GM21619 (cell line): ENCODE results near the gene MRPS5.

Source experiments
- ATAC-seq: cut with Tn5 transposase; IDR thresholded peaks from one replicate; pipeline ENCODE4 v1.9.1; 2021; ENCODE audit not compliant: unreplicated experiment

The MRPS5 gene

GRCh38 chr2:95061119-95061512 is 60.5 kb downstream of the MRPS5 start:
- no peak for ATAC-seq

GRCh38 chr2:95060446-95061118 is 61.0 kb downstream of the MRPS5 start:
- ATAC-seq: no peak

- ATAC-seq: no peak
Observed at GRCh38 chr2:95059656-95060370, 61.8 kb downstream of the MRPS5 start.

- ATAC-seq: no peak
Observed at GRCh38 chr2:95058989-95059641, 62.5 kb downstream of the MRPS5 start.

- no peak for ATAC-seq
Observed at GRCh38 chr2:95058466-95058988, 63.1 kb downstream of the MRPS5 start.

- no peak for ATAC-seq
Observed at GRCh38 chr2:95057535-95058370, 63.9 kb downstream of the MRPS5 start.

GRCh38 chr2:95056461-95057459 is 64.8 kb downstream of the MRPS5 start:
- ATAC-seq: no peak

GRCh38 chr2:95056044-95056443 is 65.6 kb downstream of the MRPS5 start:
- ATAC-seq: no peak

- no peak for ATAC-seq
Observed at GRCh38 chr2:95055262-95055661, 66.3 kb downstream of the MRPS5 start.

GRCh38 chr2:95054016-95054415 is 67.6 kb downstream of the MRPS5 start:
- ATAC-seq: no peak

- ATAC-seq: no peak
Observed at GRCh38 chr2:95053543-95053942, 68.1 kb downstream of the MRPS5 start.

- ATAC-seq: no peak
Observed at GRCh38 chr2:95052804-95053479, 68.7 kb downstream of the MRPS5 start.

- ATAC-seq: no peak
Observed at GRCh38 chr2:95052307-95052706, 69.3 kb downstream of the MRPS5 start.

GRCh38 chr2:95051626-95052025 is 70.0 kb downstream of the MRPS5 start:
- ATAC-seq: no peak

GRCh38 chr2:95050385-95051300 is 71.0 kb downstream of the MRPS5 start:
- ATAC-seq: no peak

GRCh38 chr2:95049961-95050360 is 71.6 kb downstream of the MRPS5 start:
- ATAC-seq: no peak

GRCh38 chr2:95049683-95049955 is 72.0 kb downstream of the MRPS5 start:
- no peak for ATAC-seq
